Measurements from ENCODE around the gene FGF19.

FGF19 gene, protein sequence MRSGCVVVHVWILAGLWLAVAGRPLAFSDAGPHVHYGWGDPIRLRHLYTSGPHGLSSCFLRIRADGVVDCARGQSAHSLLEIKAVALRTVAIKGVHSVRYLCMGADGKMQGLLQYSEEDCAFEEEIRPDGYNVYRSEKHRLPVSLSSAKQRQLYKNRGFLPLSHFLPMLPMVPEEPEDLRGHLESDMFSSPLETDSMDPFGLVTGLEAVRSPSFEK

DNA sequence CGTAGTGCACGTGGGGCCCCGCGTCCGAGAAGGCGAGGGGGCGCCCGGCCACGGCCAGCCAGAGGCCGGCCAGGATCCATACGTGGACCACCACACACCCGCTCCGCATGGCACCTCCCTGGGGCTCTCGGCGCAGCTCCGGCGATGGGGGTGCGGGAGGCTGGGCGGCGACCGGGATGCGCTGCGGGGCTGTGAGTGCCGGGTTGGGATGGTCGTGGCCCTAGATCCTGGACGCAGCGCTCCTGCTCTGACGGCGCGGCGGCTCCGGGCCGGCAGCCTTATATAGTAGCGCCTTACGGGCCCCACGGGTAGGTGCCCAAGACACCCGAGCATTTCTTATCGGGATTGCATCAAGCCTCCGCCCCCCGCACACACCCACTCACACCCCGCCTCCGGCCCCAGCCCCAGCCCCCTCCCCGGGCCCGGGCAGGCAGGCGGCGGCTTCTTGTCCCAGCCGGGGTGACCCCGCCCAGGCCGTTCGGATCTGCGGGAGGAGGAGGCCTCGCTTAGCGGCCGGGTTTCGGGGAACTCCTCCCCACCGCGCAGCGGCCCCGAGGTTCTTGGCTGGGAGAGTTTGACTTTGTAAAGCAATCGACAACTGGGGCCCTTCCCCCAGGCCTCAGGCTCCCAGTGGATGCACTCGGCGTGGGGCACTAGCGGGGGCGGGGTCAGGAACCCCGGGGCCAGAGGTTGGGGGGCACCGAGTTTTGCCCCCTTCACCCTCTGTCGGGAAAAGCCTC is at the start of gene FGF19:
FGF19 (minus strand) TSS at position 255 of the 740 bp plus-strand sequence; CDS start at position 109, 146 bp downstream.
- in situ Hi-C loops (cut with MboI; ENCODE audit: low pct_unique_long_range_greater_than_20kb, low sequenced_read_pairs) = loop anchor here (25.0 kb wide), 2 partner anchors 183 to 483 kb away; no protein-coding TSS in a partner anchor
- no peak for DNase-seq

DNA sequence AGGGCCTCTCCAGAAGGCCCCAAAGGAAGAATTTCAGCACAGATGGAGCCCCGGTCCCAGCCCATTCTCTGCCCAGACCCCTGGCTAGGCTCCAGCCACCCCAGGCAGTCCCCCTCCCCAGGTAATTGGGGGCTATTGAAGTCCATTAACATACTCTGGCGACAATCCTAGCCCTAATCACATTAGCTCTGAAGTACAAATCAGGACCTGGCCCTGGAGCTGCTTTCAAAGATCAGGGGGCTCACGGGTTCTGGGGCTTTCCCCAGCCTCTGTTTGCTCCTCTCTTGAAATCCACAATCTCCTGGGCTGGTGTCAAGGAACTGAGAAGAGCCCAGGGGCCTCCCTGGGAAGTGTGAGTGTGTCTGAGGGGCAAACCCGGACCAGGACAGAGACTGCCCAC is 49.1 kb upstream of the FGF19 start:
- in situ Hi-C loops (cut with MboI; ENCODE audit: low pct_unique_long_range_greater_than_20kb, low sequenced_read_pairs) = no loop called here
- no peak for DNase-seq

DNA sequence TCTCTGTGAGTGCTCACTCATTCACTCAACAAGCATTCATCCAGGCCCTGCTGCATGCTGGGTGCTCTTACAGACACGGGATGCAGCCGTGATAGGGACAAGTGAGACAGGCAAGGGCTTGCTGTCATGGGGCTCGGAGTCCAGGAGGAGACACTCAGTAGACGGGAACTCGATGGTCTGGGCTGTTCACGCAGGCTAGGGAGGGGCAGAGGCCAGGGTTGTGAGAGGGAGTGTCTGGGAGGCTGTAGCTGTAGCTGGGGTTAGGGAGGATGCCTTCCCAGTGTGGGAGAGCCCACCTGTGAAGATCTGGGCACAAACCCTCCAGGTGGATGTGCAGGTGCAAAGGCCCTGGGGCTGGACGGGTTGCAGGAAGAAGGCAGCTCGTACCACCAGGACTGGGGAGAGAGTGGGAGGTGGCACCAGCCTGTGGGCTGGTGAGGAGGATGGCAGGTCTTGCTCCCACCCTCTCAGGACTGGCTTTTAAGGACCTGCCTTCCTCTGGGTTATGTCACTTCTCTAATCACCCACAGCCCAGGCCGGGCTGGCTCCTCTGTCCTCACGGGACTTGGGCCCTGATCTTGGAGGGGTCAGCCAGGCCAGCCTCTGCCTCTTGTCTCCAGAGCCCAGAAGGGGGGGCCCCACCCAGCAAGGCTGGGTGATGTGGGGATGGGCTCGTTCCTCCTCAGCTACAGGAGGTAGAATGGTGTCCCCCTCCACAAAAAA is 47.2 kb upstream of the FGF19 start:
- in situ Hi-C loops (cut with MboI; ENCODE audit: low pct_unique_long_range_greater_than_20kb, low sequenced_read_pairs) = no loop called here
- DNase-seq = no peak

DNA sequence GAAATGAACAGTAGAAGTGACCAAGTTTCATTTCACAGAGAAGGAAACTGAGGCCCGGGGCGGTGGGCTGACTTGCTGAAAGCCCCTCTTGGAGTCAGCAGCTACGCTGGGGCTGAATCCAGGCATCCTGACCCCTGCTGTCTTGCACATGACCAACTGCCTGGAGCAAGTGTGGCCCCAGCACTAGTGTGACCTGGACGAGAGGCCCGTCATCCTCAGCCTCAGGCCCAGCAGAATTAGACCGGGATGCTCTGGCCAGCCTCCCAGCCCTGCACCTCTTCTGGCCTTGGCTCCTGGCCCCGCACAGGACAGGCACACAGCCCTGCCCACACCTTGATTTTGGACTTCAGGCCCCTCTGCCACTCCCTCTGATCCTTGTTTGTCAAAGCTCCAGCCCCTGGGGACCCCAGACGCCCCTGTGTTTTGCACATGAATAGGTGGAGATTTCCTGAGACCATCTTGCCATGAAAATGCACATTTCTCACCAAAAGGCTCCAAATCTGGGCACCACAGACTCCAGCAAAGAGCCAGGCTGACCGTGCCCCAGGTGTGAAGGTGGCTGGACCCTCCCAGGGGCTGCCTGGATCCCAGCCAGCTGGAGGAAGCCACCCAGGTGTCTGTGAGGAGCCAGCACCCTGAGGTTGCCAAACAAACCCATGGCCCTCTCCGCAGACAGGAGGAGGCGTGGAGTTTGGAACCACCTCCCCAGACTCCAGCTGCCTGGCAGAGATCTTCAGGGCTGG is 46.5 kb upstream of the FGF19 start:
- DNase-seq = no peak
- in situ Hi-C loops (cut with MboI; ENCODE audit: low pct_unique_long_range_greater_than_20kb, low sequenced_read_pairs) = no loop called here

DNA sequence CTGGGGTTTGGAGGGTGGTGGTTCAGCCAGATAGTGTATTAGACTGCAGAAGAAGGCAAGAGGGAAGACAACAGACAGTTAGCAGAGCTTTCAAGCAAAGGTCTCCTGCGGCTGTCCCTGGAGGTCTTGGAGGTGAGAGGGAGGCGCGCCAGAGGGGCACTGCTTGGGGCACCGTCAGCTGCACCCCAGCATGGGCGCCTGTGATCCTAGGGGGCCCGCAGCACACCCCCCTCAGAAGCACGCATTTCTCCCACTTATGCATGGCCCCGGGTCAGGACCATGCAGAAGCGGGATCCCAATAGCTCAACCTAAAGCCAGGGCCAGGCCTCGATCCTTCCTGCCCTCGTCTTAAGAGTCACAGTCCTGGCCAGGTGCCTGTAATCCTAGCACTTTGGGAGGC is 44.8 kb upstream of the FGF19 start:
- DNase-seq = no peak
- in situ Hi-C loops (cut with MboI; ENCODE audit: low pct_unique_long_range_greater_than_20kb, low sequenced_read_pairs) = no loop called here

DNA sequence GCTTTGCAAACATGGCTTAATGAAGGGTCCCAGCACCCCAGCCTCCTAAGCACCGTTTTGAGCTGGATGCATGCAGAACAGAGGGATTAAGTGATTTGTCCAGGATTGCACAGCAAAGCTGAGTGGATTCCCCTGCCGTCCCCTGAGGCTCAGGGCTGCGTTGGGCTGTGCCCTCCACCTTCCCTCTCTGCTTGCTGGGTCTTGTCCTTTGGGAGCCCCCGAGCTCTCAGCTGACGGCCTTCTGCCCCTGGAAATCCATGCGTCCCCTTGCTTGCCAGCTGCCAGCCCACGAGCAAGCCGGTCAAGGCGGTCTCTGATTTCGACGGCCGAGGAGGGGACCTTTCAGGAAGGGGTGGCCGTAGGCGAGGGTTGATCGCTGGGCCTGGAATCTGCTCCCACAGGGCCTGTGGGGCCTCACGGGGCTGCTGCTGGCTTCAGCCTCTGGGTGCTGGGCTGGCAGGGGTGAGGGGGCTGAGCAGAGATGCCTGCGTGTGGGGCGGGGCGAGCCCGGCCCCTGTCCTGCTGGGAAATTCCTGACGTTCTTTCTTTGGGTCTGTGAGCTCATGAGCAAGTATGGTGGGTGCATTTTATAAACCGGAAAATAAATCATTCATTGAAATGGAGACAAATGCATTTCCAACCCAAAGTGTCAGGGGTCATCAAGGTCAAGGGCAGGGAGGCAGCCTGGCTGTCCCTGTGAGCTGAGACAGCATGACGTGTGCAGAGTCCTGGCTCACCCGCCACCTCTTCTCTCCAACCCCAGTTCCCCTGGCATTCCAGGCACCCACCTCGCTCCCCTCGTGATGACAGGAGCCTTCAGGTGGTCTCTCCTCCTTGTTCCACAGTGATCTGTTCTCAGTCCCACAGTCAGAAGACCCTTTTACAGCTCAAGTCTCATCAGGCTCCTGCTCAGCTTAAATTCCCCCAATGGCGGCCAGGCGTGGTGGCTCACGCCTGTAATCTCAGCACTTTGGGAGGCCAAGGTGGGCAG is 43.2 kb upstream of the FGF19 start:
- in situ Hi-C loops (cut with MboI; ENCODE audit: low pct_unique_long_range_greater_than_20kb, low sequenced_read_pairs) = no loop called here
- no peak for DNase-seq

DNA sequence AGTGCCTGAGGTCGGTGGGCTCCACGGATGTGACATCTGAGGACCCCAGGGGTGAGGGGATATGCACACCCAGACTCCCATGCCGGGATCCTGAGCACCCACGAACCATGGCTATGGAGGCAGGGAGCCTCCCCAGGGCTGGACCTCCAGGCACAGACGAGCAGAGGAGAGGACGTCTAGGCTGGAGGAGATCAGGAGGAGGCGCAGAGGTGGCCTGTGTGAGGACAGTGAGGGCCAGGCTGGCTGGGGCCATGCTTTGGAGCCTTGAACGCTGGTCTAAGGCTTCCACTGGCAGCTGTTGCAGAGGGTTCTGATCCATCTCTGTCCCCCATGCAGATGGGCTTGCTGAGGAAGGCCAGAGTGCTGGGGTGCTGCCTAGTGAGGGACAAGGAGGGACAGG is 42.3 kb upstream of the FGF19 start:
- DNase-seq = no peak
- in situ Hi-C loops (cut with MboI; ENCODE audit: low pct_unique_long_range_greater_than_20kb, low sequenced_read_pairs) = no loop called here

DNA sequence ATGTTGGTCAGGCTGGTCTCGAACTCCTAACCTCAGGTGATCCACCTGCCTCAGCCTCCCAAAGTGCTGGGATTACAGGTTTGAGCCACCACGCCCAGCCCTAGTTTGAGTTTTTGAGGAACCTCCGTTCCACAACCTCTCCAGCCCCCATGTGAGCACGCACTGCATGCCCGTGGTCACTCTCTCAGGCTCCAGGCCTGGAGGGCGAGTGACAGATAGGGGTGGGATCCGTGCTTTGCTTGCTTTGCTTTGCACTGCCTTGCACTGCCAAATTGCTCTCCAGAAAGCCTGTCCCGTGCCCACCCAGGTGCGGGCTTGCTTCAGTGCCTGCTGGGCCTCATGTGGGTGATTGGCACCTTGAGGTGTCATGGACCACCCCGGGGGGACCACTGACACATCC is 41.4 kb upstream of the FGF19 start:
- in situ Hi-C loops (cut with MboI; ENCODE audit: low pct_unique_long_range_greater_than_20kb, low sequenced_read_pairs) = no loop called here
- no peak for DNase-seq

DNA sequence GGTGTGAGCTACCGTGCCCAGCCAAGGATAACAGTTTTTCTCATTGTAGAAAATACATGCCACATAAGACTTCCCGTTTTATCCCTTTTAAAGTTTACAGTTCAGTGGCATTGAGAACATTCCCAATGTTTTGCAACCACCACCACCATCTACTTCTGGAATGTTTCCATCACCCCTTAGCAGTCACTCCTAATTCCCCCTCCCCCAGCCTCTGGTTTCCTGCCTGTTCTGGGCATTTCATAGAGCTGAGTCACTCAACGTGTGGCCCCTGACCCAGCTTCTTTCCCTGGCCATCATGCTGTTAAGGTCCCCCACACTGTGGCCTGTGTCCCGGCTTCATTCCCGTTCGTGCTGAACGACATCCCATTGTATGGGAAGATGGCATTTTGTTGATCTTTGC is 40.6 kb upstream of the FGF19 start:
- DNase-seq = no peak

DNA sequence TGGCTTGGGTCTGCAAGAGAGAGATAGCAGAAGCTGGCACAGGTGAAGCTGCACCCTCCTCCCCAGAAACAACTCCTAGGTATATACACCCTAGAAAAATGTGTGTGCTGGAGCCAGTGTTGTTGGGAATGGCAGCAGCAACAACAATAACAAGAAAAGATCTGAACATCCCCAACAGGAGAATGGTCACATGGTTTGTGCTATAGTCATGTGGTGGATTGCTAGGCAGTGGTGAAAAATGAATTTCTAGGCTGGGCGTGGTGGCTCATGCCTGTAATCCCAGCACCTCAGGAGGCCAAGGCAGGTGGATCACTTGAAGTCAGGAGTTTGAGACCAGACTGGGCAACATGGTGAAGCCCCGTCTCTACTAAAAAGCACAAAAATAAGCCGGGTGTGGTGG is 31.0 kb upstream of the FGF19 start:
- in situ Hi-C loops (cut with MboI; ENCODE audit: low pct_unique_long_range_greater_than_20kb, low sequenced_read_pairs) = no loop called here
- no peak for DNase-seq

More for the DNA sequence above, 40.6 kb upstream of the FGF19 start:
- in situ Hi-C loops (cut with MboI; ENCODE audit: low pct_unique_long_range_greater_than_20kb, low sequenced_read_pairs) = no loop called here

DNA sequence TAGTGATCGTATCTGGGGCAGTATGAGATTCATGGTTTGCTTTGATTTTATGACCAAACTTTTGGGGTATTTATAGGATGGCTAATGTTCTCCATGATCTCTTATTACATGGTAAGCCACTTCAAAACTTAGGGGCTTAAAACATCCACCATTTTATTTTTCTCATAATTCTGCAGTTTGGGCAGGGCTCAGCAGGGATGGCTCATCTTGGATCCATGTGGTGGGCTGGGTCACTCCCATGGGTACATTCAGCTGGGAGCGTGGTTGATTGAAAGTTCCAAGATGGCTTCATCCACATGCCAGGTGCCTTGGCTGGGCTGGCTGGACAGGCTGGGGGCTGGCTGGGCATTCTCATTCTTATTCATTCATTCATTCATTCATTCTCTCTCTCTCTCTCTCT is 30.5 kb upstream of the FGF19 start:
- no peak for DNase-seq
- in situ Hi-C loops (cut with MboI; ENCODE audit: low pct_unique_long_range_greater_than_20kb, low sequenced_read_pairs) = no loop called here

DNA sequence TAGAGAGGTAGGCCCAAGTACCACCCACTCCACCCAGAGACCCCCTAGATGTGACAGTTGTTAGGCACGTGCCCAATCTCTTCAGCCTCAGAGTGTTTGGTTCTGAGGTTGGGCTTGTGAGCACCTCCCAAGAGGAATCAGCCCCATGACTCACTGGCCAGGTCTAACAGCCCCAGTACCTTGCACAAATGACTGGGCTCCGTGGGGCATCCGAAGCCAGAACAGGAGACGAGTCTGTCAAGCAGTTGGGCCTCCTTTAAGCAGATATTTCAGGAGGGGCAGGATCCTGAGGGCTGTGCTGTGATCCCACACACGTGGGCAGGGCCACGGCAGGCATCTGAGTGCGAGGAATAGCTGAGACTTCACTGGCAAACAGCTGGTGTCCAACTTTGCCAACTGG is 29.1 kb upstream of the FGF19 start:
- no peak for DNase-seq
- in situ Hi-C loops (cut with MboI; ENCODE audit: low pct_unique_long_range_greater_than_20kb, low sequenced_read_pairs) = no loop called here

DNA sequence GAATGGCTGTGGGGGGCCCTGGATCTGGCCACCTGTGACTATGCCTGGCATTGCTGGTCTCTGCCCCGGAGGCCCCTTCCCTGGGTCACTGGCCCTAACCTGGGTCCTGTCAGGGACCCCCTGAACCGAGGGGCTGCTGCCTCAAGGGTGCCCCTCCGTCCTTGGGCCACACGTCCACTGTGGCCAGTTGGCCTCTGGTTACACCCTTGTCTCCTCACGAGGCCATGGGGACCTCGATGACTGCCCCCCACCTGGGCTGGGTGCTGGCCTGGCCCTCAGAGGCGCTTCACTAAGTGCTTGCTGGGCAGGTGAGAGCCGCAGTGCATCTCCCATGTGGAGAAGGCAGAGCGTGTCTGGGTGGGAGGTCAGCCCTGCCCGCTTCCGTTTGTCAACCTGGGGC is 27.3 kb upstream of the FGF19 start:
- no peak for DNase-seq
- in situ Hi-C loops (cut with MboI; ENCODE audit: low pct_unique_long_range_greater_than_20kb, low sequenced_read_pairs) = no loop called here

DNA sequence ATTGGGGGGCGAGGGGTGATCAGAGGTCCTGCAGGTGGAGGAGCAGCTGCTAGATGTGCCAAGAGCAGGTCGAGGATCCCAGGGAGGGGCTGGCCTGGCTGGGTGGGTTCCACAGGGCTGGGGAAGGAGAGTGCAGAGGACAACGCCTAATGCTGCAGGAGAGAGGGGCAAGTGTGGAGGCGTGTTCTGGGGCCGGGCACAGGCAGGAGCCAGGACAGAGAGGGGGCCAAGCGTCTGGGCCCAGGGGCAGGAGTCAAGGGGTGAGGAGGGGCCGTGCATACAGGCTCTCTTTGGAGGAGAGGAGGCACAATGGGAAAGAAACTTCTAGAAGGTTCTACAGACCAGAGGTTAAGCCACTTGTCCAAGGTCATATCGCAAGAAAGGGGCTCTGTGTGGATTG is 26.7 kb upstream of the FGF19 start:
- in situ Hi-C loops (cut with MboI; ENCODE audit: low pct_unique_long_range_greater_than_20kb, low sequenced_read_pairs) = no loop called here

DNA sequence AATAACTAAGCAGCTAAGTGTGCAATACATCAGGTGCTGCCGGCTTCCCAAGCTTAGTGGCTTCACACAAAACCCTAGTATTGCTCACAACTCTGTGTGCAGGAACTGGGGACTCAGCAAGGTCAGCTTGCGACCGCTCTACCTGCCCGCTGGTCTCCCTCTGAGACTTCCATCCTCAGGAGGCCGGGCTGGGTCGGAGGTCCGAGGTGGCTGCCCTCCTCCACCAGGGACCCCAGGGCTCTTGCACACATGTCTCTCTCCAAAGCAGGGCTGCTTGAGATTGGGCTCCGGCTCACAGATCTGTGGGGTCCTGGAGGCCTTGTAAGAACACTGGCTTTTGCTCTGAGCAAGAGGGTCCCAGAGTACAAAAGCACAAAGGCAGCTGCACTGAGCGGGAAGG is 25.4 kb upstream of the FGF19 start:
- no peak for DNase-seq
- in situ Hi-C loops (cut with MboI; ENCODE audit: low pct_unique_long_range_greater_than_20kb, low sequenced_read_pairs) = no loop called here

More for the DNA sequence above, 26.7 kb upstream of the FGF19 start:
- no peak for DNase-seq

DNA sequence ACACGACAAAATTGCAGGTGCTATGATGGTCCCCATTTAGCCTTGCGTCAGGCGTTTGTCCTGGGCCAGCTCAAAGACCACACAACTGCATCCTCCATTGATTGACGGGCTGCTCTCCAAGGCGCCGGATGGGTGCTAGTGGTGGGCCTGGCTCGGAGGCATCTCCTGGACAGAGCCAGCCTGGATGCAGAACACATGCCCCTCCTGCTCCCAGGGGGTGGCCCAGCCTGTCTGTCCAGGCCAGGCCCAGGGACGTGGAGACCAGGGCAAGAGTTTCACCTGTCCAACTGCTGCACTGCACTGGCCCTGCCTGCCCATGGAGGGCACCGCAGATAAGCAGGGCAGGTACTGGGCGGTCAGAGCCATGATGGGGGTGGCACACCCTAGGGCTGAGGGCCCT is 23.4 kb upstream of the FGF19 start:
- in situ Hi-C loops (cut with MboI; ENCODE audit: low pct_unique_long_range_greater_than_20kb, low sequenced_read_pairs) = no loop called here
- no peak for DNase-seq

DNA sequence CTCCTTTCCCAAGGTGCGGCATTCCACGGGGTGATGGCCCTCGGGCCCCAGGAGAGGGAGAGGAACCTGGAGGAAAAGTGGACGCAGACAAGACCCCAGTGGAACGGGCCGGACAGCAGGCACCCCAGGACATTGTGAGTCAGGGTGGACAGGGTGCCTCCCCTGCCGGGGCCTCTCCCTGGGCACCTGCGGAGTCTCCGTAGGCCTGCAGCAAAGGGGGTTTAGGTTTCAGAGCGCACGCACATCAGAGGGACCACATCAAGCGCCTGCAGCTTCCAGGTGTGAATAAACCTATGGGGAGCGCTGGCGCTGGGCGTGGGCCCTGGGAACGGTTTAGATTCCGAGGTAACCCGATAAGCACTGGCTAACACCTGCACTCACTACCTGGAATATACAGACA is 22.7 kb upstream of the FGF19 start:
- in situ Hi-C loops (cut with MboI; ENCODE audit: low pct_unique_long_range_greater_than_20kb, low sequenced_read_pairs) = no loop called here
- DNase-seq = no peak

DNA sequence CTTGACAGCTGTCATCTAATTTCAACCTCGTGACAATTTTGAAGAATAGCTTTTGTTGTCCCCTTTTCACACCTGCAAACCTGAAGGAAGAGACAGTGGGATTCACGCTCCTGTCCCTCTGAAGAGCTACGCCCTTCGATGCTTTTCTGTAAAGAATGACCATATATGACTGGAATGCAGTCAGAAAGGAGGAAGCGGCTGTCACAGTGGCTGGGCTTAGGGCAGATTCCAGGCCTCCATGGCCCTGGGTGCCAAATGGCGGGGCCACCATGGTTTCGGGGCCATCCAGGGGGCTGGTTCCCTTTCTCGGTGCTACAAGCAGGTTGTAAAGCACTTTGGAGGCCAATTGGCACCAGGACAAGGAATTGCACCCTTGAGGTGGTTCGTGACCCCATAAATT is 22.2 kb upstream of the FGF19 start:
- DNase-seq = no peak
- in situ Hi-C loops (cut with MboI; ENCODE audit: low pct_unique_long_range_greater_than_20kb, low sequenced_read_pairs) = no loop called here
